Mononuclear cell (primary cell): Measurements from ENCODE around the gene ZNF268. TPM values are rescaled to one million over a fixed set of nuclear protein-coding genes. Genes with fewer than 3 reads are reported as not detected.

ENCODE experiments used
- H3K27me3 ChIP-seq: 2 replicates; pipeline ENCODE4 v1.6.0; 2011; ENCODE audit warnings: low read length, control low read depth; ENCODE audit not compliant: insufficient read depth
- H3K4me1 ChIP-seq: 2 replicates; pipeline ENCODE4 v1.5.1; 2011; ENCODE audit warnings: mild to moderate bottlenecking, low read length, control low read depth; ENCODE audit not compliant: insufficient read depth
- H3K4me3 ChIP-seq: 2 replicates; pipeline ENCODE4 v1.5.1; 2011; ENCODE audit warnings: mild to moderate bottlenecking, low read length, moderate library complexity
- H3K9me3 ChIP-seq: 2 replicates; pipeline ENCODE4 v1.5.1; 2011; ENCODE audit warnings: low read depth, mild to moderate bottlenecking, control low read depth, low read length
- total RNA-seq: library from RNA; depleted of rRNA; stranded (reverse); fragments of >200 nt; gene quantifications from one replicate; pipeline ENCODE4 v1.2.3, GENCODE V29; 2012

The ZNF268 gene
- total RNA-seq: 23.9 TPM

- H3K4me1 ChIP-seq: peaks cover 9% of the 10 kb centered on the region
- H3K27me3 ChIP-seq: no peaks in the 10 kb centered on the region
- H3K9me3 ChIP-seq: peaks cover 40% of the 10 kb centered on the region
- H3K4me3 ChIP-seq: peak within 1 kb of the TSS; percentile 78
These were observed at the start of gene ZNF268 for GRCh38 chr12:133181238-133181959. ZNF268 (plus strand) TSS chr12:133181495; CDS start chr12:133181998, 503 bp downstream.

DNA sequence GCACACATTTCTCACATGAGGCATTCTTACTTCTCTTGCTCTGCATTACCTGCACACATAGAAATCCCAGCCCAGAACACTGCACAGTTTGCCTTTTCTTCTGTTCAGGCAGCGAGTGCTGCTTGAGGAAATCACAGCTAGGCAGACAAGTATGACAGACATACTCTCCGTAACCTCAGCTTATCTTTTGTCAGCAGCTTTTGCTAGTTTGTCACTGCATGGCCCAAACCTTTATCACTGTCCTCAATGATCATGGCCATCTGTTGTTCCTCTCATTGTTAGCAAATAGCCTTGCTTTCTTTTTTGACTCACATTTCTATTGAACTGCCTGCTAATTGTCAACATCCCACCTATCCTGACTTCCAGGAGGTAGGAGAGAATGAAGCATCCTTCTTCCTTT lies 45.5 kb upstream of the ZNF268 start:
- peaks cover 2% of the 10 kb centered on the region for H3K4me1 ChIP-seq
- no peaks in the 10 kb centered on the region for H3K27me3 ChIP-seq
- no peak overlapping the region for H3K4me3 ChIP-seq
- peaks cover 72% of the 10 kb centered on the region for H3K9me3 ChIP-seq

DNA sequence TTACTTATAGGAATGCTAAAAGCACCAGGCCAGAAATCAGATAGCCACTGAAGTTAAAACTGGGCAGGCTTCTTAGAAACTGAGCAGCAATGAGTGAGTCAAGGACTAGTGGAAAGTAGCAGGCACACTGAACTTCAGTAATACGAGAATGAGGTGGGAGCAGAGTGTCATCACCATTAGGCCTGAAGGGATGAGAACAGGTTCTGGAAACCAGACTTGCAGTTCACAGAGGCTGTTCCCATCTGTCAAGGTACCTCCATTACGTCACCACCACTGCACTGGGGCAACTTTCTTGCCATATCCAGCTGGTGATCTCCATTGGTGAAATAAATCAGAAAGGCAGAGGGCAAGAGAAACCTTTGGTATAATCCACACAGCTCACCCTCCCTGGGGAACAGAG lies 35.3 kb upstream of the ZNF268 start:
- Histone ChIP-seq H3K4me3 (no peak overlapping the region), H3K27me3 (no peaks in the 10 kb centered on the region), H3K9me3 (peaks cover 62% of the 10 kb centered on the region), H3K4me1 (no peaks in the 10 kb centered on the region)

GRCh38 chr12:133156125-133156690 lies 25.1 kb upstream of the ZNF268 start:
- no peaks in the 10 kb centered on the region for H3K4me1 ChIP-seq
- no peak overlapping the region for H3K4me3 ChIP-seq
- no peaks in the 10 kb centered on the region for H3K27me3 ChIP-seq
- peaks cover 84% of the 10 kb centered on the region for H3K9me3 ChIP-seq

- Histone ChIP-seq H3K9me3 (peaks cover 55% of the 10 kb centered on the region), H3K27me3 (no peaks in the 10 kb centered on the region), H3K4me3 (no peak overlapping the region), H3K4me1 (no peaks in the 10 kb centered on the region)
These were observed 15.5 kb upstream of the ZNF268 start for GRCh38 chr12:133165776-133166175.

DNA sequence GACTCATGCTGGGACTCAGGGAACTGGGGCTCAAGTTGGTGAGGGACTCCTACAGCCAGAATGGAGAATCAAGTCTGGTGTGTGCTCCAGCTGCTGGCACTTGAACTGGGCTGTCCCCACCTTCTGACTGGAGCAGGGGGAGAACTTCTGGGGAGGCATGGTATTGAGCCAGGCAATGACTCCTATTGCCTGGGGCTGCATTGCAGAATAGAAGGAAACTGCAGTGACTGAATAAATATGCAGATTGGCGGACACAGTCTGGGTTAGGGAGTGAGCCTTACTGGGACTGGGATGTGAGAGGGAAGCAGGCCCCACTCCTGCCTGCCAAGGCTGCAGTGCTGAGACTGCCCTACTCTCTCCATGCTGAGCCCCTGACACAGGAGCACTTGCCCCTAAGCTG lies 8.8 kb upstream of the ZNF268 start:
- peaks cover 47% of the 10 kb centered on the region for H3K9me3 ChIP-seq
- no peaks in the 10 kb centered on the region for H3K4me1 ChIP-seq
- peaks cover 2% of the 10 kb centered on the region for H3K27me3 ChIP-seq
- H3K4me3 ChIP-seq: no peak overlapping the region

- peaks cover 2% of the 10 kb centered on the region for H3K27me3 ChIP-seq
- no peak overlapping the region for H3K4me3 ChIP-seq
- H3K9me3 ChIP-seq: peaks cover 45% of the 10 kb centered on the region
- no peaks in the 10 kb centered on the region for H3K4me1 ChIP-seq
These were observed 6.4 kb upstream of the ZNF268 start for GRCh38 chr12:133174901-133175300.

- no peak overlapping the region for H3K4me3 ChIP-seq
- no peaks in the 10 kb centered on the region for H3K27me3 ChIP-seq
- H3K9me3 ChIP-seq: peaks cover 40% of the 10 kb centered on the region
- peaks cover 9% of the 10 kb centered on the region for H3K4me1 ChIP-seq
These were observed 626 bp upstream of the ZNF268 start for GRCh38 chr12:133180669-133181068.

- no peaks in the 10 kb centered on the region for H3K27me3 ChIP-seq
- peaks cover 97% of the 10 kb centered on the region for H3K9me3 ChIP-seq
- no peak overlapping the region for H3K4me3 ChIP-seq
These were observed 8.9 kb downstream of the ZNF268 start for GRCh38 chr12:133190176-133190575.

DNA sequence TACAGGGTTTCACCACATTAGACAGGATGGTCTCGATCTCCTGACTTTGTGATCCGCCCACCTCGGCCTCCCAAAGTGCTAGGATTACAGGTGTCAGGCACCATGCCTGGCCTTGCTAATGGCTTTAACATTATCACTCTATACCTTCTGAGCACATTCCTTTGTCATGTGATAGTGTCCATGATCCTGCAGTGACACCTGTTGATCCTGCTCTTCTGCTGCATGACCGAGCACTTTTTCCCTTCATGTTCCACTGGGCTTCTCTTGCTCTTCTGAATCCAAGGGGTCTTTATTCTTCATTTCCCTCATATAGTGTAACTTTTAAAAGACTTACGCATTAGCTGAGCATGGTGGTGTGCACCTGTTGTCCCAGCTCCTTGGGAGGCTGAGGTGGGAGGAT lies 11.6 kb downstream of the ZNF268 start:
- Histone ChIP-seq H3K9me3 (peaks cover 84% of the 10 kb centered on the region), H3K4me1 (no peaks in the 10 kb centered on the region), H3K27me3 (no peaks in the 10 kb centered on the region), H3K4me3 (no peak overlapping the region)

More at GRCh38 chr12:133190176-133190575, 8.9 kb downstream of the ZNF268 start:
- H3K4me1 ChIP-seq: no peaks in the 10 kb centered on the region

DNA sequence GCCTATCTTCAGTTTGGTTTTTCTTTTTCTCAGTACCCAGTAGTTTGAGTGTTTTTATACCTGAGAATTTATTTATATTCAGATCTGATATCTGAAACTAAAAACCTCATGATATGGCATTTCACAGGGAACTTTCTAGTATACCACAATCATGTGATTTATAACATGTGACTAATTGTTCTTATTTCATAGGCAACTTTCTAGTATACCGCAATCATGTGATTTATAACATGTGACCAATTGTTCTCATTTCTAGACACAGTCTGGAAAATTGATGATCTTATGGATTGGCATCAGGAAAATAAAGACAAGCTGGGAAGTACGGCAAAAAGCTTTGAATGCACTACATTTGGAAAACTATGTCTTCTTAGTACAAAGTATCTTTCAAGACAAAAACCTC lies 20.6 kb downstream of the ZNF268 start:
- H3K9me3 ChIP-seq: peaks cover 70% of the 10 kb centered on the region
- H3K4me3 ChIP-seq: no peak overlapping the region

DNA sequence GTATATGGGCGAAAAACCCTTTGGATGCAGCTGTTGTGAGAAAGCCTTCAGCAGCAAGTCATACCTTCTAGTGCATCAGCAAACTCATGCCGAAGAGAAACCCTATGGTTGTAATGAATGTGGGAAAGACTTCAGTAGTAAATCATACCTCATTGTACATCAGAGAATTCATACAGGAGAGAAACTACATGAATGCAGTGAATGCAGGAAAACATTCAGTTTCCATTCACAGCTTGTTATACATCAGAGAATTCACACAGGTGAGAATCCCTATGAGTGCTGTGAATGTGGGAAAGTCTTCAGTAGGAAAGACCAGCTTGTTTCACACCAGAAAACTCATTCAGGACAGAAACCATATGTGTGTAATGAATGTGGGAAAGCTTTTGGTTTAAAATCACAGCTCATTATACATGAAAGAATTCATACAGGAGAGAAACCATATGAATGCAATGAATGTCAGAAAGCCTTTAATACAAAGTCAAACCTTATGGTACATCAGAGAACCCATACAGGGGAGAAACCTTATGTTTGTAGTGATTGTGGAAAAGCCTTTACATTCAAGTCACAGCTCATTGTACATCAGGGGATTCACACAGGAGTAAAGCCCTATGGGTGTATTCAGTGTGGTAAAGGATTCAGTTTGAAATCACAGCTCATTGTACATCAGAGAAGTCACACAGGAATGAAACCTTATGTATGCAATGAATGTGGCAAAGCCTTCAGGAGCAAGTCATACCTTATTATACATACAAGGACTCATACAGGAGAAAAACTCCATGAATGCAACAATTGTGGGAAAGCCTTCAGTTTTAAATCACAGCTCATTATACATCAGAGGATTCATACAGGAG lies 21.4 kb downstream of the ZNF268 start:
- no peaks in the 10 kb centered on the region for H3K27me3 ChIP-seq
- H3K9me3 ChIP-seq: peaks cover 78% of the 10 kb centered on the region
- H3K4me3 ChIP-seq: no peak overlapping the region
- H3K4me1 ChIP-seq: no peaks in the 10 kb centered on the region

More for the DNA sequence above, 20.6 kb downstream of the ZNF268 start:
- Histone ChIP-seq H3K4me1 (no peaks in the 10 kb centered on the region), H3K27me3 (no peaks in the 10 kb centered on the region)

GRCh38 chr12:133203344-133204263 lies 22.3 kb downstream of the ZNF268 start:
- no peak overlapping the region for H3K4me3 ChIP-seq
- H3K4me1 ChIP-seq: no peaks in the 10 kb centered on the region
- H3K27me3 ChIP-seq: no peaks in the 10 kb centered on the region
- H3K9me3 ChIP-seq: peaks cover 87% of the 10 kb centered on the region

- no peak overlapping the region for H3K4me3 ChIP-seq
- H3K9me3 ChIP-seq: peaks cover 92% of the 10 kb centered on the region
- H3K4me1 ChIP-seq: no peaks in the 10 kb centered on the region
- no peaks in the 10 kb centered on the region for H3K27me3 ChIP-seq
These were observed 22.9 kb downstream of the ZNF268 start for GRCh38 chr12:133204264-133204603.
